ENCODE measurements around the gene OR7A17. TPM values are rescaled to one million over a fixed set of nuclear protein-coding genes. Genes with fewer than 3 reads are reported as not detected.

Gene OR7A17
- total and polyA plus RNA-seq, 2 of the 13 experiments (the other 11 are each of a cell fraction or from before 2014, with no cell fraction given), result not detected

DNA sequence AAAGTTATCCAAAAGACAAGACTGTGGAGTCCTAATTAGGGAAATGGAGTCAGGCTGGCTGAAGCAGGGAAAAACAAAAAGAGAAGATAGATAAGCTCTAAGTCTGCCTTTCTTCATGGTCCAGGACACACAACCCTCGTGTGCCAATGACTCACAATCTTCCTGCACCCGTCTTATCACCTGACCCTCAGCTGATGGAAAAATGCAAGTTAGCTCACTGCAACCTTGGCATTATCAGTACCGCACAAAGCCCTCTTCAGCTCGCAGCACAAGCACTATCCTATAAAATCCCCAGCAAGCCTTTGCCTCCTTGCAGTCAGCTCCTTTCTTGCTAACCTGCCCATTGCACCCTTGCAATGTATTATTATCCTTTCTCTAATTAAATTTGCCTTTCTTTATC is 55.2 kb downstream of the OR7A17 start:
- Histone ChIP-seq H4K20me1 (ENCODE audit: insufficient read depth, low read length) (no peaks in the 10 kb centered on the region), H2AFZ (ENCODE audit: low read length) (no peak overlapping the region), H3K36me3 (replicated peaks in 1 of 2; ENCODE audit: control insufficient read depth in 1 of 2, insufficient read depth in 2 of 2, low read length in 2 of 2) (no peaks in the 10 kb centered on the region), H3K4me3 (replicated peaks in 1 of 3; ENCODE audit: insufficient read depth in 1 of 3, low read depth in 2 of 3, low read length in 3 of 3) (no peak overlapping the region), H3K27ac (ENCODE audit: extremely low read length, insufficient read depth, low read length) (no peak overlapping the region), H3K9me3 (ENCODE audit: low read length) (no peaks in the 10 kb centered on the region), H3K79me2 (ENCODE audit: insufficient read depth, low read length) (no peaks in the 10 kb centered on the region), H3K4me1 (ENCODE audit: insufficient read depth, low read length) (no peaks in the 10 kb centered on the region), H3K9ac (ENCODE audit: insufficient read depth, low read depth, low read length) (no peak overlapping the region), H3K27me3 (ENCODE audit: control insufficient read depth in 1 of 2, insufficient read depth in 2 of 2, low read length in 2 of 2) (no peaks in the 10 kb centered on the region), H3K4me2 (ENCODE audit: low read depth, low read length) (no peak overlapping the region)
- POLR2A ChIA-PET, result no interaction called here
- BruUV-seq (replicated peaks), result no TSS peak
- ATAC-seq (no peak), DNase-seq (ENCODE audit: low spot score) (no peak), FAIRE-seq (no peak)
- intact Hi-C loops (cut with micrococcal nuclease; ENCODE audit: unreplicated experiment), result no loop called here
- 27% methylated on average over 4 of the region's 4 CpGs for WGBS (ENCODE audit: low lambda C conversion rate)
- CTCF ChIA-PET (ENCODE audit: low intra/inter-chr PET ratio, low total read pairs), result no interaction called here
- no peak for TF ChIP-seq ZNF615 (CRISPR knock-in tag; IDR thresholded peaks at IDR 0.05; ENCODE audit: borderline replicate concordance)
- TF ChIP-seq SAP130 (CRISPR knock-in tag; IDR thresholded peaks at IDR 0.05; ENCODE audit: low read depth), result no peak
- TF ChIP-seq SOX5 (CRISPR knock-in tag; IDR thresholded peaks at IDR 0.05; ENCODE audit: borderline replicate concordance), result no peak
- no peak for TF ChIP-seq NFKBIZ (CRISPR knock-in tag; IDR thresholded peaks at IDR 0.05)
- TF ChIP-seq ZNF260 (CRISPR knock-in tag; IDR thresholded peaks at IDR 0.05; ENCODE audit: borderline replicate concordance, low read depth), result no peak
- TF ChIP-seq, protein P1, sequence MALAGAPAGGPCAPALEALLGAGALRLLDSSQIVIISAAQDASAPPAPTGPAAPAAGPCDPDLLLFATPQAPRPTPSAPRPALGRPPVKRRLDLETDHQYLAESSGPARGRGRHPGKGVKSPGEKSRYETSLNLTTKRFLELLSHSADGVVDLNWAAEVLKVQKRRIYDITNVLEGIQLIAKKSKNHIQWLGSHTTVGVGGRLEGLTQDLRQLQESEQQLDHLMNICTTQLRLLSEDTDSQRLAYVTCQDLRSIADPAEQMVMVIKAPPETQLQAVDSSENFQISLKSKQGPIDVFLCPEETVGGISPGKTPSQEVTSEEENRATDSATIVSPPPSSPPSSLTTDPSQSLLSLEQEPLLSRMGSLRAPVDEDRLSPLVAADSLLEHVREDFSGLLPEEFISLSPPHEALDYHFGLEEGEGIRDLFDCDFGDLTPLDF (CRISPR knock-in tag; IDR thresholded peaks at IDR 0.05), result no peak
- TF ChIP-seq, protein P2, sequence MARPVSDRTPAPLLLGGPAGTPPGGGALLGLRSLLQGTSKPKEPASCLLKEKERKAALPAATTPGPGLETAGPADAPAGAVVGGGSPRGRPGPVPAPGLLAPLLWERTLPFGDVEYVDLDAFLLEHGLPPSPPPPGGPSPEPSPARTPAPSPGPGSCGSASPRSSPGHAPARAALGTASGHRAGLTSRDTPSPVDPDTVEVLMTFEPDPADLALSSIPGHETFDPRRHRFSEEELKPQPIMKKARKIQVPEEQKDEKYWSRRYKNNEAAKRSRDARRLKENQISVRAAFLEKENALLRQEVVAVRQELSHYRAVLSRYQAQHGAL (CRISPR knock-in tag; IDR thresholded peaks at IDR 0.05; ENCODE audit: not compliant biosample characterization), result no peak
- no peak for TF ChIP-seq ZNF547 (CRISPR knock-in tag; IDR thresholded peaks at IDR 0.05)
- no peak for TF ChIP-seq ZFP41 (CRISPR knock-in tag; IDR thresholded peaks at IDR 0.05; ENCODE audit: borderline replicate concordance)
- TF ChIP-seq HNRNPUL1 (IDR thresholded peaks at IDR 0.05; ENCODE audit: low read depth, low read length), result no peak
- TF ChIP-seq, protein P3, sequence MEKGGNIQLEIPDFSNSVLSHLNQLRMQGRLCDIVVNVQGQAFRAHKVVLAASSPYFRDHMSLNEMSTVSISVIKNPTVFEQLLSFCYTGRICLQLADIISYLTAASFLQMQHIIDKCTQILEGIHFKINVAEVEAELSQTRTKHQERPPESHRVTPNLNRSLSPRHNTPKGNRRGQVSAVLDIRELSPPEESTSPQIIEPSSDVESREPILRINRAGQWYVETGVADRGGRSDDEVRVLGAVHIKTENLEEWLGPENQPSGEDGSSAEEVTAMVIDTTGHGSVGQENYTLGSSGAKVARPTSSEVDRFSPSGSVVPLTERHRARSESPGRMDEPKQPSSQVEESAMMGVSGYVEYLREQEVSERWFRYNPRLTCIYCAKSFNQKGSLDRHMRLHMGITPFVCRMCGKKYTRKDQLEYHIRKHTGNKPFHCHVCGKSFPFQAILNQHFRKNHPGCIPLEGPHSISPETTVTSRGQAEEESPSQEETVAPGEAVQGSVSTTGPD (CRISPR knock-in tag; IDR thresholded peaks at IDR 0.05), result no peak
- TF ChIP-seq PHB2 (IDR thresholded peaks at IDR 0.05; ENCODE audit: partially characterized antibody), result no peak
- in situ Hi-C loops (cut with HindIII; ENCODE audit: extremely low pct_ligation_motif_present, low pct_unique_long_range_greater_than_20kb), result no loop called here

Small RNA genes within 50 kb of the gene (small RNA-seq; reads per million reads assigned to genes)
- 0 reads per million in 3 experiments for gene OR7A18P (ENCODE audit: insufficient read depth in 2 of 3, insufficient read length in 3 of 3, low read depth in 2 of 3, low replicate concordance in 1 of 3)

Other genes starting within 250 kb of the OR7A17 start
- gene ADGRE3, start 211.3 kb downstream of the OR7A17 start, total RNA-seq (2016; rRNA removed; fragmentation: Illumina TruSeq; extraction: Trizol), result not detected in 2 replicates
- gene ADGRE3, start 211.3 kb downstream of the OR7A17 start, polyA plus RNA-seq (2011; rRNA removed), result not detected in 2 replicates
- gene ZNF333, start 196.1 kb downstream of the OR7A17 start, total RNA-seq (2016; rRNA removed; fragmentation: Illumina TruSeq; extraction: Trizol), result 3.0 and 3.4 TPM in 2 replicates
- gene ZNF333, start 196.1 kb downstream of the OR7A17 start, polyA plus RNA-seq (2011; rRNA removed), result 6.4 and 7.9 TPM in 2 replicates
- 0.04 TPM in 1 of 2 replicates, not detected in the other for gene ADGRE2, start 107.6 kb downstream of the OR7A17 start, total RNA-seq (2016; rRNA removed; fragmentation: Illumina TruSeq; extraction: Trizol)
- 0.03 TPM in 1 of 2 replicates, not detected in the other for gene ADGRE2, start 107.6 kb downstream of the OR7A17 start, polyA plus RNA-seq (2011; rRNA removed)
- not detected in 2 replicates for gene OR7A5, start 50.9 kb downstream of the OR7A17 start, total RNA-seq (2016; rRNA removed; fragmentation: Illumina TruSeq; extraction: Trizol)
- gene OR7A5, start 50.9 kb downstream of the OR7A17 start, polyA plus RNA-seq (2011; rRNA removed), result not detected in 2 replicates
- not detected in 2 replicates for gene OR7C1, start 50.9 kb downstream of the OR7A17 start, total RNA-seq (2016; rRNA removed; fragmentation: Illumina TruSeq; extraction: Trizol)
- not detected in 2 replicates for gene OR7C1, start 50.9 kb downstream of the OR7A17 start, polyA plus RNA-seq (2011; rRNA removed)
- gene OR7A10, start 37.2 kb downstream of the OR7A17 start, total RNA-seq (2016; rRNA removed; fragmentation: Illumina TruSeq; extraction: Trizol), result not detected in 2 replicates
- not detected in 2 replicates for gene OR7A10, start 37.2 kb downstream of the OR7A17 start, polyA plus RNA-seq (2011; rRNA removed)
- gene OR7C2, start 55.4 kb upstream of the OR7A17 start, total RNA-seq (2016; rRNA removed; fragmentation: Illumina TruSeq; extraction: Trizol), result not detected in 2 replicates
- gene OR7C2, start 55.4 kb upstream of the OR7A17 start, polyA plus RNA-seq (2011; rRNA removed), result not detected in 2 replicates
- not detected in 2 replicates for gene SLC1A6, start 93.7 kb upstream of the OR7A17 start, total RNA-seq (2016; rRNA removed; fragmentation: Illumina TruSeq; extraction: Trizol)
- gene SLC1A6, start 93.7 kb upstream of the OR7A17 start, polyA plus RNA-seq (2011; rRNA removed), result not detected in 2 replicates
- gene CASP14, start 163.3 kb upstream of the OR7A17 start, total RNA-seq (2016; rRNA removed; fragmentation: Illumina TruSeq; extraction: Trizol), result not detected in 2 replicates
- not detected in 2 replicates for gene CASP14, start 163.3 kb upstream of the OR7A17 start, polyA plus RNA-seq (2011; rRNA removed)
- gene OR1I1, start 196.1 kb upstream of the OR7A17 start, total RNA-seq (2016; rRNA removed; fragmentation: Illumina TruSeq; extraction: Trizol), result not detected in 2 replicates
- not detected in 2 replicates for gene OR1I1, start 196.1 kb upstream of the OR7A17 start, polyA plus RNA-seq (2011; rRNA removed)
- 3.8 and 4.3 TPM in 2 replicates for gene SYDE1, start 221.3 kb upstream of the OR7A17 start, total RNA-seq (2016; rRNA removed; fragmentation: Illumina TruSeq; extraction: Trizol)
- gene SYDE1, start 221.3 kb upstream of the OR7A17 start, polyA plus RNA-seq (2011; rRNA removed), result 13.6 and 15.4 TPM in 2 replicates